Endothelial cell of umbilical vein (primary cell): ENCODE data around the gene AK4. TPM values are rescaled to one million over a fixed set of nuclear protein-coding genes. Genes with fewer than 3 reads are reported as not detected.

ENCODE experiments used
- BruUV-seq: library from RNA; stranded (reverse); fragments of 400-500 nt; replicated peaks from 2 replicates; lab custom pipeline; 2021; lab: Mats Ljungman, UMichigan
- CTCF ChIA-PET: fragments of 300-600, 350-600 bp; sonication (Branson Sonifier 250); formaldehyde crosslinking; loops from one replicate; lab custom pipeline; 2021; ENCODE audit warnings: antibody characterized with exemption, inconsistent platforms; lab: Charles Lee
- POLR2A ChIA-PET: fragments of 300-600, 350-600 bp; sonication (Branson Sonifier 250); formaldehyde crosslinking; loops from one replicate; lab custom pipeline; 2021; ENCODE audit warnings: antibody characterized with exemption, inconsistent platforms; lab: Charles Lee
- DNase-seq: peaks from one replicate; pipeline ENCODE4 v3.0.0-alpha.2; 2011; ENCODE audit warnings: low read depth, low spot score
- FAIRE-seq: peaks from 2 replicates; lab custom pipeline; 2011; peaks lifted over from hg19 to GRCh38; lab: Jason Lieb, UNC
- H2AFZ ChIP-seq: 2 replicates; pipeline ENCODE4 v1.6.0; 2012; ENCODE audit warnings: low read depth, low read length, control low read depth, inconsistent platforms
- H3K27ac ChIP-seq: 2 replicates; pipeline ENCODE4 v1.5.1; 2011; ENCODE audit warnings: low read depth, mild to moderate bottlenecking, control low read depth, low read length, moderate library complexity; ENCODE audit not compliant: insufficient read depth
- H3K27me3 ChIP-seq, 2 experiments: 2 replicates each; pipeline versions ENCODE4 v1.6.0 to v1.6.1; 2011; ENCODE audit warnings: low read length in 2 of 2, mixed read lengths in 1 of 2; ENCODE audit not compliant: control insufficient read depth in 2 of 2, insufficient read depth in 2 of 2
- H3K36me3 ChIP-seq, 2 experiments: 2 replicates in 1 of 2; 3 replicates in 1 of 2; pipeline ENCODE4 v1.5.1; 2011; ENCODE audit warnings: low read length in 2 of 2, mild to moderate bottlenecking in 1 of 2, moderate library complexity in 1 of 2; ENCODE audit not compliant: control insufficient read depth in 2 of 2, insufficient read depth in 2 of 2; ENCODE audit errors: extremely low read depth in 1 of 2
- H3K4me1 ChIP-seq: 3 replicates; pipeline ENCODE4 v1.5.1; 2011; ENCODE audit warnings: mild to moderate bottlenecking, low read length; ENCODE audit not compliant: control insufficient read depth, insufficient read depth; ENCODE audit errors: extremely low read depth
- H3K4me2 ChIP-seq: 2 replicates; pipeline ENCODE4 v1.6.1; 2011; ENCODE audit warnings: low read length, control low read depth, mixed read lengths; ENCODE audit not compliant: insufficient read depth
- H3K4me3 ChIP-seq, 3 experiments: fragments of 200-600 bp in 1 of 3; sonication (generic), shearing (Covaris generic) in 1 of 3; replicated peaks in 1 of 3; 2 replicates each; pipeline ENCODE4 v1.5.1; 2011 to 2016; ENCODE audit warnings: control low read depth in 3 of 3, low read length in 3 of 3, mild to moderate bottlenecking in 2 of 3, inconsistent platforms in 1 of 3, low read depth in 1 of 3, moderate library complexity in 1 of 3; ENCODE audit not compliant: insufficient read depth in 1 of 3
- H3K79me2 ChIP-seq: 2 replicates; pipeline ENCODE4 v1.6.0; 2012; ENCODE audit warnings: low read length, inconsistent platforms; ENCODE audit not compliant: control insufficient read depth, insufficient read depth
- H3K9ac ChIP-seq: replicated peaks from 2 replicates; pipeline ENCODE3; 2011; ENCODE audit warnings: low read length, control low read depth; ENCODE audit not compliant: insufficient read depth; ENCODE audit errors: extremely low read depth
- H3K9me1 ChIP-seq: replicated peaks from 3 replicates; pipeline ENCODE4 v1.6.0; 2011; ENCODE audit warnings: mild to moderate bottlenecking, low read length; ENCODE audit not compliant: control insufficient read depth, insufficient read depth; ENCODE audit errors: extremely low read depth
- H3K9me3 ChIP-seq: replicated peaks from 2 replicates; pipeline ENCODE4 v1.5.1; 2012; ENCODE audit warnings: low read length, inconsistent platforms; ENCODE audit not compliant: control insufficient read depth, insufficient read depth
- H4K20me1 ChIP-seq: replicated peaks from 2 replicates; pipeline ENCODE3; 2011; ENCODE audit warnings: mild to moderate bottlenecking, low read length; ENCODE audit not compliant: control insufficient read depth, insufficient read depth; ENCODE audit errors: extremely low read depth
- EZH2 ChIP-seq: IDR thresholded peaks from 2 replicates; pipeline ENCODE4 v1.6.1; 2012; ENCODE audit warnings: borderline replicate concordance, low read depth, mild to moderate bottlenecking, moderate library complexity, low read length, inconsistent platforms; ENCODE audit not compliant: severe bottlenecking
- FOS ChIP-seq: IDR thresholded peaks from 2 replicates; pipeline ENCODE4 v1.6.1; 2011; ENCODE audit warnings: mild to moderate bottlenecking, low read length, moderate library complexity, borderline replicate concordance; ENCODE audit not compliant: insufficient read depth
- GATA2 ChIP-seq: IDR thresholded peaks from 2 replicates; pipeline ENCODE4 v1.7.0; 2011; ENCODE audit warnings: low read depth, mild to moderate bottlenecking, moderate library complexity, mixed read lengths, low read length; ENCODE audit not compliant: insufficient read length, insufficient read depth
- JUN ChIP-seq: IDR thresholded peaks from 2 replicates; pipeline ENCODE4 v1.6.1; 2011; ENCODE audit warnings: borderline replicate concordance, low read depth; ENCODE audit not compliant: insufficient read length, insufficient read depth
- MAX ChIP-seq: IDR thresholded peaks from 2 replicates; pipeline ENCODE4 v1.6.1; 2011; ENCODE audit not compliant: insufficient read depth, insufficient read length
- MYC ChIP-seq: IDR thresholded peaks from one replicate; pipeline ENCODE4 v1.6.1; 2011; ENCODE audit warnings: mild to moderate bottlenecking, low read depth, low read length
- POLR2A ChIP-seq: IDR thresholded peaks from 2 replicates; pipeline ENCODE4 v1.6.1; 2012; ENCODE audit warnings: low read depth, mild to moderate bottlenecking, control low read depth, low read length
- POLR2AphosphoS5 ChIP-seq: IDR thresholded peaks from 2 replicates; pipeline ENCODE4 v1.6.1; 2012; ENCODE audit warnings: low read depth, mild to moderate bottlenecking, control low read depth, low read length, moderate library complexity; ENCODE audit not compliant: insufficient read depth
- dilution Hi-C: fragments of 300-500 bp; cut with MboI; formaldehyde crosslinking; loops from one replicate; pipeline ENCODE4 v1.15.0; 2019; ENCODE audit warnings: low sequenced_read_pairs; ENCODE audit not compliant: extremely low pct_ligation_motif_present
- intact Hi-C: fragments of 100-400 bp; cut with micrococcal nuclease; formaldehyde crosslinking; loops from one replicate; pipeline ENCODE4 v1.10.0; 2022
- polyA plus RNA-seq, 4 experiments: library from polyadenylated mRNA; depleted of rRNA in 3 of 4; stranded (reverse) in 3 of 4; unstranded in 1 of 4; fragments of >200 nt; gene quantifications; 2 replicates each; pipeline versions ENCODE4 v1.2.1 to v1.2.3, GENCODE V29; 2011 to 2012; ENCODE audit warnings: missing spikeins in 1 of 4
- total RNA-seq: library from RNA; stranded (reverse); gene quantifications from 2 replicates; pipeline ENCODE4 v1.2.3, GENCODE V29; 2021
- TF ChIP-seq, protein P1 (sequence below), 2 donors: IDR thresholded peaks; 1 replicate in 1 of 2; 2 replicates in 1 of 2; pipeline ENCODE4 v1.5.1; 2011; ENCODE audit warnings: low read length in 2 of 2, mild to moderate bottlenecking in 2 of 2, moderate library complexity in 2 of 2, control low read depth in 1 of 2, inconsistent platforms in 1 of 2, low read depth in 1 of 2; ENCODE audit not compliant: insufficient read depth in 1 of 2; ENCODE audit errors: extremely low read depth in 1 of 2

Gene AK4
- total and polyA plus RNA-seq, 2 donors (not counting 3 experiments of a cell fraction or from before 2014, with no cell fraction given) = 2.2 to 5.6 TPM

DNA sequence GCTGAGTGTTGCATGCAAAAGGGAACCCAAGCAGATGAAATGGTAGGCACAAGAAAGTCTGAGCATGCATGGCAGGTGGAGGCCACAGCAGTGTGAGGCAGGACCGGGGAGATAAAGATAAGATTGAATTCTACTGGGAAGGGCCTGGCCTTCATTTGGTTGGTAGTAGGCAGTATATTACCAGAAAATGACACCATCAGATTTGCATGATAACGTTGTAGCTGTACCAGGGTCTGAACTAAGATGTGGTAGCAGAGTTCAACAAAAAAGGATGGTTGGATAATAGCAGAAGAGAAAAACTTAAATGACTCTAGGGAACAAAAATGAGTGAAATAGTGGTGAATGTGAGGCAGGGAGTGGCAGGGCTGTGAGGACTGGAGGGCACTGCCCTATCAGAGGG is 85.8 kb downstream of the AK4 start:
- ChIA-PET CTCF (interaction anchor here (2.8 to 8.2 kb wide), 2 partner anchors 18 to 454 kb away, joined by 9 to 292 read pairs; no protein-coding TSS in a partner anchor), POLR2A (no interaction called here)
- TF ChIP-seq MAX = no peak
- TF ChIP-seq JUN = no peak
- TF ChIP-seq, protein P1, sequence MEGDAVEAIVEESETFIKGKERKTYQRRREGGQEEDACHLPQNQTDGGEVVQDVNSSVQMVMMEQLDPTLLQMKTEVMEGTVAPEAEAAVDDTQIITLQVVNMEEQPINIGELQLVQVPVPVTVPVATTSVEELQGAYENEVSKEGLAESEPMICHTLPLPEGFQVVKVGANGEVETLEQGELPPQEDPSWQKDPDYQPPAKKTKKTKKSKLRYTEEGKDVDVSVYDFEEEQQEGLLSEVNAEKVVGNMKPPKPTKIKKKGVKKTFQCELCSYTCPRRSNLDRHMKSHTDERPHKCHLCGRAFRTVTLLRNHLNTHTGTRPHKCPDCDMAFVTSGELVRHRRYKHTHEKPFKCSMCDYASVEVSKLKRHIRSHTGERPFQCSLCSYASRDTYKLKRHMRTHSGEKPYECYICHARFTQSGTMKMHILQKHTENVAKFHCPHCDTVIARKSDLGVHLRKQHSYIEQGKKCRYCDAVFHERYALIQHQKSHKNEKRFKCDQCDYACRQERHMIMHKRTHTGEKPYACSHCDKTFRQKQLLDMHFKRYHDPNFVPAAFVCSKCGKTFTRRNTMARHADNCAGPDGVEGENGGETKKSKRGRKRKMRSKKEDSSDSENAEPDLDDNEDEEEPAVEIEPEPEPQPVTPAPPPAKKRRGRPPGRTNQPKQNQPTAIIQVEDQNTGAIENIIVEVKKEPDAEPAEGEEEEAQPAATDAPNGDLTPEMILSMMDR (IDR thresholded peaks at IDR 0.05; ENCODE audit: extremely low read depth in 1 of 2, insufficient read depth in 1 of 2, low read depth in 1 of 2, low read length in 2 of 2) = no peak
- TF ChIP-seq EZH2 = no peak
- TF ChIP-seq POLR2AphosphoS5 = no peak
- no peak for TF ChIP-seq FOS
- no peak for TF ChIP-seq MYC
- no peak for TF ChIP-seq POLR2A
- TF ChIP-seq GATA2 = no peak
- dilution Hi-C loops = no loop called here
- Histone ChIP-seq H3K9me3 (no peaks in the 10 kb centered on the region), H3K9ac (no peak overlapping the region), H2AFZ (no peak overlapping the region), H3K27ac (no peak overlapping the region), H3K9me1 (no peaks in the 10 kb centered on the region), H3K4me2 (no peak overlapping the region), H3K4me1 (no peaks in the 10 kb centered on the region), H3K36me3 (no peaks in the 10 kb centered on the region), H3K4me3 (no peak overlapping the region), H3K27me3 (no peaks in the 10 kb centered on the region), H4K20me1 (no peaks in the 10 kb centered on the region), H3K79me2 (no peaks in the 10 kb centered on the region)
- intact Hi-C loops = no loop called here
- no peak for FAIRE-seq
- BruUV-seq = no TSS peak
- no peak for DNase-seq
